D341Med (cell line): ENCODE measurements around the gene EFS.
"Not testable (repeated sequence)": the region's sequence is repeated elsewhere in the genome, so short reads cannot be mapped to it uniquely, and the experiment has no call there.

ENCODE experiments used
- DNase-seq: peaks from one replicate; pipeline ENCODE4 v3.0.0; 2012; ENCODE audit warnings: low spot score

Gene EFS

GRCh38 chr14:23398348-23398747 is 33.4 kb upstream of the EFS start:
- DNase-seq = no peak

DNA sequence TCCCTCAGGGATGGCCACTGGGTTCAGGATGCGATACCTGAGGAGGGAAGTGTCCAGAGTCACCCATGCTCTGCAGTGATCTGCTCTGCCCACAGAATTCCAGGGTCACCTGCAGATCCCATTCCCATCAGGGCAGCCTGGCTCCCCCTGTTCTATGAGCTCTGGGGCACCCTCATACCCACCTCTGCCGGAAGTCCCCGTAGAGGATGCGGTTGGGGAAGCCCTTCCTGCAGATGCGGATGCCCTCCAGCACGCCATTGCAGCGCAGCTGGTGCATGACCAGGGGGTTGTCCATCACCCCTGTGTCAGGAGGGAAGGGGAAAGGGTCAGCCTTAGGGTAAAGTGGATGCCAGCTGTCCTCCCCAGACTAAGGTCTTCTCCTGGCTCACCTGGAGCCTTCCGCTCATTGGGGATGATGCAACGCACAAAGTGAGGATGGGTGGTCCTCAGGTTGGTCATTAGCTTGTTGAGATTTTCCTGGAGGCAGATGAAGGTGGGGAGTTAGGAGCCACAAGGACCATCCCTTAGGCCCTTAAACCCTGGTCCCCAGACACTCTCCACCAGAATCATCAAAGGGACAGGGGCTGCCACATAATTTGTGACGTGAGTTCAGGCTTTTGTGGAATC is 31.9 kb upstream of the EFS start:
- no peak for DNase-seq

DNA sequence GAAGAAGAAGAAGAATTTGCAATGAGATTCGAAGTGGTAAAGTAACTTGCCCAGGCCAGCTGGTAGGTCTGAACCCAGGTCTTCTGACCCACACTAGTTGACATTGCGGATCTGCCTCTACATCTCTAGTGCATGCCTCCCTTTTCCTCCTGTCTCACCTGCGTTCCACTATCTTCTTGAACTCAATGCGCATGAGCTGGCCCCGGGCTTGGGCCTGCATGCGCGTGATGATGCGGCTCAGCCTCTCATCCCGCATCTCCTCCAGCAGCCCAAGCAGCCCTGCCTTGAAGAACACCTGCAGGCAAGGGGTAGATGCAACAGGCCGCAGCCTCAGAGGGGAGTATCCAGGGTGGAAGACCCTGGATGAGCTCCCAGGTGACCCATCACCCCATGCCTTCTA is 31.2 kb upstream of the EFS start:
- no peak for DNase-seq

DNA sequence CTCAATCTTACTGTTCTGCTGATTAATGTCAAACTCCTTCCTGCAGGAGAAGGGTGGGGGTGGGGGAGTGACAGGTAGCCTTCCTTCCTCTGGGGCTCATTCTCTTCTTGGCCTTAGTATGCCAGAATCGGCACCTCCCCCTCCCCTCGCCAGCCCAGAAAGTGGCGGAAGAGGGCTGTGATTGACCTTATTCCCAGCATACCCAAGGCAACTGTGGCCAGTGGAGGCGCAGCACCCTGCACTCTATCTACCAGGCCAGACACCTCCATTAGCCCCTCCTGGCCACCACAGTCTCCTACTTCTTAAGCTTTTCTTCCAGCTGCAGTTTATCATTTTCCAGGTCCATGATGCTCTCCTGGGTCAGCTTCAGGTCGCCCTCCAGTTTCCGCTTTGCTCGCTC is 27.6 kb upstream of the EFS start:
- no peak for DNase-seq

- DNase-seq = not testable (repeated sequence)
Observed at GRCh38 chr14:23389871-23390270, 24.9 kb upstream of the EFS start.

DNA sequence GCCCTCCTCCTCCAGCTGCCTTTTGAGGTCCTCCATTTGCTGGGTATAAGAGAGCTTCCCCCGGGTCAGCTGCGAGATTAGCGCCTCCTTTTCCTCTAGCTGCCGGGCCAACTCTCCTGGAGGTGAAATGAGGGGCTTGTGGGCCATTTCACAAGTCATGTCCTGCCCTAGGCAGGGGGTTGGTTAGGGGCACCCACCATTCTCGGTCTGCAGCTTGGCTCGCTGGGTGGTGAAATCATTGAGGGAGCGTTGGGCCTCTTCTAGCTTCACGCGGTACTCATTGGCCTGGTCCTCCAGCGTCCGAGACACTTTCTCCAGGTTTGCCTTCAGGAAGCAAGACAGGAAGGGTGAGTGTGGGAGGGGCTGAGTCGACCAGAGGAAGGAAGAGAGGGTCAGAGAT is 24.4 kb upstream of the EFS start:
- DNase-seq = no peak

GRCh38 chr14:23388996-23389395 is 24.0 kb upstream of the EFS start:
- DNase-seq = no peak

DNA sequence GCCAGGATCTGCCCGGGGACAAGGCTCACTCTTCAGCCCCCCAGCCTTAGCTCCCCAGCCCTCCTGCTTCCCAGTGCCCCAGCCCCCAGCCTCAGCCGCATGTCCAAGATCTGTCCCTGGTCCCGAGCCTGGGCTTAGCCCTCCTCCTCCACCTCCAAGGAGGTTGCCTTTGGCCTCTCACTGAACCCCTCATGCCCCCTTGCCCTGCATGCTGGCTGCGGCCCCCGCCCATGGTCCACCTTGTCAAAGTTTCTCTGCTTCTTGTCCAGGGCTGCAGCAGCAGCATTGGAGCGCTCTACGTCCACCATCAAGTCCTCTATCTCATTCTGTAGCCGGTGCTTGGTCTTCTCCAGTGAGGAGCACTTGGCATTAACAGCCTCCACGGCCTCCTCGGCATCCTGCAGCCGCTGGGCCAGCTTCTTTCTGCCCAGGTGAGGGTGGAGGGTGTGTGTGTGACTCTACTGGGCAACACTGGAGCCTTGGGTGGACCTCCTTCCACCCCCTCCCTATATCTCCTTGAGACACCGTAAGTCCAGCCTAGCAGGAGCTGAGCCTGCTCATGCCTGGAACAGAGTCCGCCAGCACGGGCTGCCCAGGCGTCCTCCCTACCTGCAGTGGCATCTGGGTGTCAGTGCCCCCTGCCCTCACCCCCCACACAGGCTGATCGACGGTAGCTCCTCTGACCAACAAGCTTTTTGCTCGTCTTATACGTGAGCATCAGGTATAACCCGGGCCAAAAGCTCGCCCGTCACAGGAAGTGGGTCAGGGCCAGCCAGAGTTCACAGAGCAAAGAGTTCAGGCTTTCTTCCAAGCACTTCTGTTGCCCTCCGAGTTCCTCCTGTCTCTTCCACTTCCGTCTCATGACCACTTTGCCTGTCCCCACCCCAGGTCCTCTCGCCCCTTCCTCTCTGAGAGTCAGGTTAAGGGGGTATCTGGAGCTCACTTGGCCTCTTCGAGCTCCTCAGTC is 23.2 kb upstream of the EFS start:
- DNase-seq = no peak

GRCh38 chr14:23386999-23387398 is 22.0 kb upstream of the EFS start:
- no peak for DNase-seq

DNA sequence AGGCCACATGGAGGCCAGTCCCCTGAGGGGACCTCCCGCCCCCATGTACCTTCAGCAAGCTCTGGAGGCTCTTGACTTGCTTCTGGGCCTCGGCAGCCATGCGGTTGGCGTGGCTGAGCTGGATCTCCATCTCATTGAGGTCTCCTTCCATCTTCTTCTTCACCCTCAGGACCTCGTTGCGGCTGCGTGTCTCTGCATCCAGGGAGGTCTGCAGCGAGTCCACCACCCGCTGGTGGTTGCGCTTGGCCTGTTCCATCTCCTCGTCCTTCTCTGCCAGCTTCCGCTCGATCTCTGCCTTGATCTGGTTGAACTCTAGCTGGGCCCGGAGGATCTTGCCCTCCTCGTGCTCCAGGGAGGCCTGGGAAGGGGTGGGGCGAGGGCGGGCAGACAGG is 21.3 kb upstream of the EFS start:
- not testable (repeated sequence) for DNase-seq

DNA sequence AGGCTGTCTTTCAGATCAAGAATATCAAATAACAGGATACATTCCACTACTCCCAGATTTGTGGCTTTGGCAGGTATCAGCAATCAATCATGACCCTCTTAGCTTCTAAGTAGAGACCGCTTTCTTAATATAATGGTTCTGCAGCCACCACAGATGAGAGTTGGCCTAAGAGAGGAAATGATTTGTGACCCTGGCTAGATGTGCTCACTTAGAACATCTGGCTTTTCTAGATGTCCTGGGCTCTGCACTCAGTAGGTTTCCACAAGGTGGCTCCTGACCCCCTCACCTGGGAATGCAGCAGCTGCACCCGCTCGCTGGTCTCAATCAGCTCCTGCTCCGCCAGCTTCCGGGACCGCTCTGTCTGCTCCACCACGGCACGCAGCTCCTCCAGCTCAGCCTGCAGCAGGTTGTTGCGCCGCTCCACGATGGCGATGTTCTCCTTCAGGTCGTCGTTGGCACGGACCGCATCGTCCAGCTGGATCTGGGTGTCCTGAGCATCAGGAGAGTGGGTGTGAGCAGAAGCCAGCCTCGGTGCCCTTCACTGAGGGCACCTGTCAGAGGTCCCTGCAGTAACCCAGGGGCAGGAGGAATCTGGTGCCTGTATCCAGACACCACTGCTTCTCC is 20.8 kb upstream of the EFS start:
- no peak for DNase-seq

- no peak for DNase-seq
Observed at GRCh38 chr14:23385244-23385641, 20.3 kb upstream of the EFS start.

GRCh38 chr14:23384364-23385080 is 19.6 kb upstream of the EFS start:
- no peak for DNase-seq

GRCh38 chr14:23382731-23383440 is 17.9 kb upstream of the EFS start:
- DNase-seq = no peak

DNA sequence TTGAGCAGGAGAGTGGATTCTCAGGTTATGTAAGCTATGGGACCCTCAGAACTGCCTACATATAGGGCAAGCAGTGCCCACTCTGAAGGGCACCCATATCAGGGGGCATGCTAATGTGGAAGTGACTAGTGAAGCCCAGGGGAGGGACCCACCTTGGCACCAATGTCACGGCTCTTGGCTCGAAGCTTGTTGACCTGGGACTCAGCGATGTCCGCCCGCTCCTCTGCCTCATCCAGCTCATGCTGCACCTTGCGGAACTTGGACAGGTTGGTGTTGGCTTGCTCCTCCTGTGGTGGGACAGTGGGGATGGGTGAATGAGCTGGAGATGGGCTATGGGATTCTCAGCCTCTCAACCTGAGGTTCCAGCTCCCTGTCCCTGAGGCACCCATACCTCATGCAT is 17.3 kb upstream of the EFS start:
- no peak for DNase-seq

- DNase-seq = no peak
Observed at GRCh38 chr14:23381871-23382270, 16.9 kb upstream of the EFS start.

- no peak for DNase-seq
Observed at GRCh38 chr14:23380976-23381375, 16.0 kb upstream of the EFS start.

- no peak for DNase-seq
Observed at GRCh38 chr14:23380197-23380914, 15.4 kb upstream of the EFS start.

GRCh38 chr14:23379366-23380196 is 14.6 kb upstream of the EFS start:
- peak; percentile 89 for DNase-seq

- no peak for DNase-seq
Observed at GRCh38 chr14:23378612-23379220, 13.7 kb upstream of the EFS start.
